Frontal cortex (tissue), 1 donor: ENCODE data around the gene MRPL22. TPM values are rescaled to one million over a fixed set of nuclear protein-coding genes. Genes with fewer than 3 reads are reported as not detected.

Source experiments
- total RNA-seq: library from RNA; depleted of rRNA; stranded (reverse); fragments of >200 nt; gene quantifications from one replicate; pipeline ENCODE4 v1.2.3, GENCODE V29; 2014

The MRPL22 gene
- total RNA-seq, 1 donor from 2014 or later, result 28.1 TPM

Other genes with a start within 250 kb of the MRPL22 start
- gene LARP1, start 185.7 kb upstream of the MRPL22 start, total RNA-seq, result 30.6 TPM
- 2.4 TPM for gene FAXDC2, start 90.5 kb upstream of the MRPL22 start, total RNA-seq
- 118 TPM for gene CNOT8, start 82.4 kb upstream of the MRPL22 start, total RNA-seq
- gene GEMIN5, start 2.9 kb upstream of the MRPL22 start, total RNA-seq, result 18.8 TPM
- gene KIF4B, start 72.7 kb downstream of the MRPL22 start, total RNA-seq, result 0.41 TPM